GM18507 (cell line): ENCODE measurements around the gene LRATD1.
"Not testable (repeated sequence)": the region's sequence is repeated elsewhere in the genome, so short reads cannot be mapped to it uniquely, and the experiment has no call there.

Experiments used
- DNase-seq: peaks from one replicate; pipeline ENCODE4 v3.0.0; 2011; ENCODE audit warnings: low read depth; ENCODE audit not compliant: insufficient read length; ENCODE audit errors: extremely low spot score
- FAIRE-seq: peaks from 2 replicates; lab custom pipeline; 2011; peaks lifted over from hg19 to GRCh38; lab: Jason Lieb, UNC

The LRATD1 gene

GRCh38 chr2:14632133-14632936 is at the start of gene LRATD1:
LRATD1 (plus strand) TSS chr2:14632717; CDS start chr2:14633980, 1,263 bp downstream.
- FAIRE-seq (no peak), DNase-seq (no peak)

GRCh38 chr2:14583059-14583458 is 49.5 kb upstream of the LRATD1 start:
- DNase-seq = no peak
- no peak for FAIRE-seq

GRCh38 chr2:14583802-14584201 is 48.7 kb upstream of the LRATD1 start:
- no peak for FAIRE-seq

GRCh38 chr2:14587119-14587518 is 45.4 kb upstream of the LRATD1 start:
- FAIRE-seq = no peak
- no peak for DNase-seq

More at GRCh38 chr2:14583802-14584201, 48.7 kb upstream of the LRATD1 start:
- DNase-seq = no peak

GRCh38 chr2:14601156-14601770 is 31.3 kb upstream of the LRATD1 start:
- no peak for FAIRE-seq
- no peak for DNase-seq

- FAIRE-seq (no peak), DNase-seq (no peak)
Measured at GRCh38 chr2:14602309-14602708, 30.2 kb upstream of the LRATD1 start.

GRCh38 chr2:14603676-14604075 is 28.8 kb upstream of the LRATD1 start:
- no peak for FAIRE-seq
- no peak for DNase-seq

- no peak for FAIRE-seq
- DNase-seq = no peak
Measured at GRCh38 chr2:14608245-14608644, 24.3 kb upstream of the LRATD1 start.

- FAIRE-seq (no peak), DNase-seq (no peak)
Measured at GRCh38 chr2:14614017-14614416, 18.5 kb upstream of the LRATD1 start.

GRCh38 chr2:14615121-14615520 is 17.4 kb upstream of the LRATD1 start:
- no peak for DNase-seq
- FAIRE-seq = no peak

- FAIRE-seq (no peak), DNase-seq (no peak)
Measured at GRCh38 chr2:14615760-14616159, 16.8 kb upstream of the LRATD1 start.

- DNase-seq = no peak
- FAIRE-seq = no peak
Measured at GRCh38 chr2:14616342-14616741, 16.2 kb upstream of the LRATD1 start.

- DNase-seq (no peak), FAIRE-seq (no peak)
Measured at GRCh38 chr2:14616950-14617349, 15.6 kb upstream of the LRATD1 start.

- DNase-seq (no peak), FAIRE-seq (no peak)
Measured at GRCh38 chr2:14619441-14619840, 13.1 kb upstream of the LRATD1 start.

- FAIRE-seq = no peak
Measured at GRCh38 chr2:14621114-14621513, 11.4 kb upstream of the LRATD1 start.

GRCh38 chr2:14621906-14622549 is 10.5 kb upstream of the LRATD1 start:
- DNase-seq (no peak), FAIRE-seq (no peak)

More at GRCh38 chr2:14621114-14621513, 11.4 kb upstream of the LRATD1 start:
- no peak for DNase-seq

- FAIRE-seq, DNase-seq: not testable (repeated sequence)
Measured at GRCh38 chr2:14622550-14622939, 10.0 kb upstream of the LRATD1 start.

GRCh38 chr2:14623237-14623636 is 9.3 kb upstream of the LRATD1 start:
- FAIRE-seq (no peak), DNase-seq (no peak)

- FAIRE-seq = no peak
Measured at GRCh38 chr2:14626873-14627272, 5.6 kb upstream of the LRATD1 start.

GRCh38 chr2:14628901-14629300 is 3.6 kb upstream of the LRATD1 start:
- DNase-seq (no peak), FAIRE-seq (no peak)

More at GRCh38 chr2:14626873-14627272, 5.6 kb upstream of the LRATD1 start:
- DNase-seq = no peak
